Endothelial cell of umbilical vein (primary cell): ENCODE results near the gene ST6GALNAC3. TPM values are rescaled to one million over a fixed set of nuclear protein-coding genes. Genes with fewer than 3 reads are reported as not detected.

ENCODE experiments used
- BruUV-seq: library from RNA; stranded (reverse); fragments of 400-500 nt; replicated peaks from 2 replicates; lab custom pipeline; 2021; lab: Mats Ljungman, UMichigan
- CTCF ChIA-PET: fragments of 300-600, 350-600 bp; sonication (Branson Sonifier 250); formaldehyde crosslinking; loops from one replicate; lab custom pipeline; 2021; ENCODE audit warnings: antibody characterized with exemption, inconsistent platforms; lab: Charles Lee
- POLR2A ChIA-PET: fragments of 300-600, 350-600 bp; sonication (Branson Sonifier 250); formaldehyde crosslinking; loops from one replicate; lab custom pipeline; 2021; ENCODE audit warnings: antibody characterized with exemption, inconsistent platforms; lab: Charles Lee
- DNase-seq: peaks from one replicate; pipeline ENCODE4 v3.0.0-alpha.2; 2011; ENCODE audit warnings: low read depth, low spot score
- FAIRE-seq: peaks from 2 replicates; lab custom pipeline; 2011; peaks lifted over from hg19 to GRCh38; lab: Jason Lieb, UNC
- H2AFZ ChIP-seq: 2 replicates; pipeline ENCODE4 v1.6.0; 2012; ENCODE audit warnings: low read depth, low read length, control low read depth, inconsistent platforms
- H3K27ac ChIP-seq: 2 replicates; pipeline ENCODE4 v1.5.1; 2011; ENCODE audit warnings: low read depth, mild to moderate bottlenecking, control low read depth, low read length, moderate library complexity; ENCODE audit not compliant: insufficient read depth
- H3K27me3 ChIP-seq, 2 experiments: 2 replicates each; pipeline versions ENCODE4 v1.6.0 to v1.6.1; 2011; ENCODE audit warnings: low read length in 2 of 2, mixed read lengths in 1 of 2; ENCODE audit not compliant: control insufficient read depth in 2 of 2, insufficient read depth in 2 of 2
- H3K36me3 ChIP-seq, 2 experiments: 2 replicates in 1 of 2; 3 replicates in 1 of 2; pipeline ENCODE4 v1.5.1; 2011; ENCODE audit warnings: low read length in 2 of 2, mild to moderate bottlenecking in 1 of 2, moderate library complexity in 1 of 2; ENCODE audit not compliant: control insufficient read depth in 2 of 2, insufficient read depth in 2 of 2; ENCODE audit errors: extremely low read depth in 1 of 2
- H3K4me1 ChIP-seq: 3 replicates; pipeline ENCODE4 v1.5.1; 2011; ENCODE audit warnings: mild to moderate bottlenecking, low read length; ENCODE audit not compliant: control insufficient read depth, insufficient read depth; ENCODE audit errors: extremely low read depth
- H3K4me2 ChIP-seq: 2 replicates; pipeline ENCODE4 v1.6.1; 2011; ENCODE audit warnings: low read length, control low read depth, mixed read lengths; ENCODE audit not compliant: insufficient read depth
- H3K4me3 ChIP-seq, 3 experiments: fragments of 200-600 bp in 1 of 3; sonication (generic), shearing (Covaris generic) in 1 of 3; replicated peaks in 1 of 3; 2 replicates each; pipeline ENCODE4 v1.5.1; 2011 to 2016; ENCODE audit warnings: control low read depth in 3 of 3, low read length in 3 of 3, mild to moderate bottlenecking in 2 of 3, inconsistent platforms in 1 of 3, low read depth in 1 of 3, moderate library complexity in 1 of 3; ENCODE audit not compliant: insufficient read depth in 1 of 3
- H3K79me2 ChIP-seq: 2 replicates; pipeline ENCODE4 v1.6.0; 2012; ENCODE audit warnings: low read length, inconsistent platforms; ENCODE audit not compliant: control insufficient read depth, insufficient read depth
- H3K9ac ChIP-seq: replicated peaks from 2 replicates; pipeline ENCODE3; 2011; ENCODE audit warnings: low read length, control low read depth; ENCODE audit not compliant: insufficient read depth; ENCODE audit errors: extremely low read depth
- H3K9me1 ChIP-seq: replicated peaks from 3 replicates; pipeline ENCODE4 v1.6.0; 2011; ENCODE audit warnings: mild to moderate bottlenecking, low read length; ENCODE audit not compliant: control insufficient read depth, insufficient read depth; ENCODE audit errors: extremely low read depth
- H3K9me3 ChIP-seq: replicated peaks from 2 replicates; pipeline ENCODE4 v1.5.1; 2012; ENCODE audit warnings: low read length, inconsistent platforms; ENCODE audit not compliant: control insufficient read depth, insufficient read depth
- H4K20me1 ChIP-seq: replicated peaks from 2 replicates; pipeline ENCODE3; 2011; ENCODE audit warnings: mild to moderate bottlenecking, low read length; ENCODE audit not compliant: control insufficient read depth, insufficient read depth; ENCODE audit errors: extremely low read depth
- EZH2 ChIP-seq: IDR thresholded peaks from 2 replicates; pipeline ENCODE4 v1.6.1; 2012; ENCODE audit warnings: borderline replicate concordance, low read depth, mild to moderate bottlenecking, moderate library complexity, low read length, inconsistent platforms; ENCODE audit not compliant: severe bottlenecking
- FOS ChIP-seq: IDR thresholded peaks from 2 replicates; pipeline ENCODE4 v1.6.1; 2011; ENCODE audit warnings: mild to moderate bottlenecking, low read length, moderate library complexity, borderline replicate concordance; ENCODE audit not compliant: insufficient read depth
- GATA2 ChIP-seq: IDR thresholded peaks from 2 replicates; pipeline ENCODE4 v1.7.0; 2011; ENCODE audit warnings: low read depth, mild to moderate bottlenecking, moderate library complexity, mixed read lengths, low read length; ENCODE audit not compliant: insufficient read length, insufficient read depth
- JUN ChIP-seq: IDR thresholded peaks from 2 replicates; pipeline ENCODE4 v1.6.1; 2011; ENCODE audit warnings: borderline replicate concordance, low read depth; ENCODE audit not compliant: insufficient read length, insufficient read depth
- MYC ChIP-seq: IDR thresholded peaks from one replicate; pipeline ENCODE4 v1.6.1; 2011; ENCODE audit warnings: mild to moderate bottlenecking, low read depth, low read length
- POLR2A ChIP-seq: IDR thresholded peaks from 2 replicates; pipeline ENCODE4 v1.6.1; 2012; ENCODE audit warnings: low read depth, mild to moderate bottlenecking, control low read depth, low read length
- POLR2AphosphoS5 ChIP-seq: IDR thresholded peaks from 2 replicates; pipeline ENCODE4 v1.6.1; 2012; ENCODE audit warnings: low read depth, mild to moderate bottlenecking, control low read depth, low read length, moderate library complexity; ENCODE audit not compliant: insufficient read depth
- dilution Hi-C: fragments of 300-500 bp; cut with MboI; formaldehyde crosslinking; loops from one replicate; pipeline ENCODE4 v1.15.0; 2019; ENCODE audit warnings: low sequenced_read_pairs; ENCODE audit not compliant: extremely low pct_ligation_motif_present
- intact Hi-C: fragments of 100-400 bp; cut with micrococcal nuclease; formaldehyde crosslinking; loops from one replicate; pipeline ENCODE4 v1.10.0; 2022
- polyA plus RNA-seq, 4 experiments: library from polyadenylated mRNA; depleted of rRNA in 3 of 4; stranded (reverse) in 3 of 4; unstranded in 1 of 4; fragments of >200 nt; gene quantifications; 2 replicates each; pipeline versions ENCODE4 v1.2.1 to v1.2.3, GENCODE V29; 2011 to 2012; ENCODE audit warnings: missing spikeins in 1 of 4
- total RNA-seq: library from RNA; stranded (reverse); gene quantifications from 2 replicates; pipeline ENCODE4 v1.2.3, GENCODE V29; 2021
- TF ChIP-seq, protein P1 (sequence below): IDR thresholded peaks from 2 replicates; pipeline ENCODE4 v1.6.1; 2011; ENCODE audit not compliant: insufficient read depth, insufficient read length
- TF ChIP-seq, protein P2 (sequence below), 2 donors: IDR thresholded peaks; 1 replicate in 1 of 2; 2 replicates in 1 of 2; pipeline ENCODE4 v1.5.1; 2011; ENCODE audit warnings: low read length in 2 of 2, mild to moderate bottlenecking in 2 of 2, moderate library complexity in 2 of 2, control low read depth in 1 of 2, inconsistent platforms in 1 of 2, low read depth in 1 of 2; ENCODE audit not compliant: insufficient read depth in 1 of 2; ENCODE audit errors: extremely low read depth in 1 of 2

The ST6GALNAC3 gene
- total and polyA plus RNA-seq, 2 donors (not counting 3 experiments of a cell fraction or from before 2014, with no cell fraction given) = 7.6 to 48.3 TPM

DNA sequence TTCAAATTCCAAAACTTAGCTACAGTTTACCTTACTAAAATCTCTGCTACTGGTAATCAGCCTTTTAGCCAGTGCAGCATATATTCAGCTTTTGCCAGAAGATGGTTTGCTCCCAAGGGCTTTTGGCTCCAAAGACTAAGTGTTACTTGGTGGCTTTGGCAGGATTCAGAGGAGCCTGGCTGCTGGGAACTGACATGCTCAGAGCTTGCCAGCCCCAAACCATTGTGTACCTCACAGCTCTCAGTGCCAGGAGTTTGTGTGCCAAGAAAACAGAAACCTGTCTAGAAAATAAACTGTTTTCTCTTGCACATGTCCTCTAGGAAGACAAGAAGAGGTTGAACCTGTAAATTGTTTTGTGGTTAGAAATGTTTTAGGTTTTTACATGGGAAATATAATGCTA lies 315.9 kb downstream of the ST6GALNAC3 start:
- dilution Hi-C loops = no loop called here
- BruUV-seq = no TSS peak
- Histone ChIP-seq H3K27me3 (no peaks in the 10 kb centered on the region), H3K4me3 (no peak overlapping the region), H3K9ac (no peak overlapping the region), H3K9me3 (no peaks in the 10 kb centered on the region), H3K27ac (no peak overlapping the region), H3K4me1 (no peaks in the 10 kb centered on the region), H4K20me1 (no peaks in the 10 kb centered on the region), H3K79me2 (no peaks in the 10 kb centered on the region), H2AFZ (no peak overlapping the region), H3K36me3 (no peaks in the 10 kb centered on the region), H3K4me2 (no peak overlapping the region), H3K9me1 (no peaks in the 10 kb centered on the region)
- FAIRE-seq = no peak
- CTCF ChIA-PET = no interaction called here
- POLR2A ChIA-PET = no interaction called here
- intact Hi-C loops = no loop called here
- TF ChIP-seq JUN (no peak), MYC (no peak), FOS (no peak), GATA2 (no peak), POLR2AphosphoS5 (no peak), POLR2A (no peak), EZH2 (no peak)
- TF ChIP-seq, protein P1, sequence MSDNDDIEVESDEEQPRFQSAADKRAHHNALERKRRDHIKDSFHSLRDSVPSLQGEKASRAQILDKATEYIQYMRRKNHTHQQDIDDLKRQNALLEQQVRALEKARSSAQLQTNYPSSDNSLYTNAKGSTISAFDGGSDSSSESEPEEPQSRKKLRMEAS = no peak
- TF ChIP-seq, protein P2, sequence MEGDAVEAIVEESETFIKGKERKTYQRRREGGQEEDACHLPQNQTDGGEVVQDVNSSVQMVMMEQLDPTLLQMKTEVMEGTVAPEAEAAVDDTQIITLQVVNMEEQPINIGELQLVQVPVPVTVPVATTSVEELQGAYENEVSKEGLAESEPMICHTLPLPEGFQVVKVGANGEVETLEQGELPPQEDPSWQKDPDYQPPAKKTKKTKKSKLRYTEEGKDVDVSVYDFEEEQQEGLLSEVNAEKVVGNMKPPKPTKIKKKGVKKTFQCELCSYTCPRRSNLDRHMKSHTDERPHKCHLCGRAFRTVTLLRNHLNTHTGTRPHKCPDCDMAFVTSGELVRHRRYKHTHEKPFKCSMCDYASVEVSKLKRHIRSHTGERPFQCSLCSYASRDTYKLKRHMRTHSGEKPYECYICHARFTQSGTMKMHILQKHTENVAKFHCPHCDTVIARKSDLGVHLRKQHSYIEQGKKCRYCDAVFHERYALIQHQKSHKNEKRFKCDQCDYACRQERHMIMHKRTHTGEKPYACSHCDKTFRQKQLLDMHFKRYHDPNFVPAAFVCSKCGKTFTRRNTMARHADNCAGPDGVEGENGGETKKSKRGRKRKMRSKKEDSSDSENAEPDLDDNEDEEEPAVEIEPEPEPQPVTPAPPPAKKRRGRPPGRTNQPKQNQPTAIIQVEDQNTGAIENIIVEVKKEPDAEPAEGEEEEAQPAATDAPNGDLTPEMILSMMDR (IDR thresholded peaks at IDR 0.05; ENCODE audit: extremely low read depth in 1 of 2, insufficient read depth in 1 of 2, low read depth in 1 of 2, low read length in 2 of 2) = no peak
- DNase-seq = no peak
